HG03097 (cell line): ENCODE results near the gene SF1.

ENCODE experiments used
- ATAC-seq: cut with Tn5 transposase; IDR thresholded peaks from one replicate; pipeline ENCODE4 v1.9.1; 2021; ENCODE audit not compliant: unreplicated experiment, low FRiP score

The SF1 gene

DNA sequence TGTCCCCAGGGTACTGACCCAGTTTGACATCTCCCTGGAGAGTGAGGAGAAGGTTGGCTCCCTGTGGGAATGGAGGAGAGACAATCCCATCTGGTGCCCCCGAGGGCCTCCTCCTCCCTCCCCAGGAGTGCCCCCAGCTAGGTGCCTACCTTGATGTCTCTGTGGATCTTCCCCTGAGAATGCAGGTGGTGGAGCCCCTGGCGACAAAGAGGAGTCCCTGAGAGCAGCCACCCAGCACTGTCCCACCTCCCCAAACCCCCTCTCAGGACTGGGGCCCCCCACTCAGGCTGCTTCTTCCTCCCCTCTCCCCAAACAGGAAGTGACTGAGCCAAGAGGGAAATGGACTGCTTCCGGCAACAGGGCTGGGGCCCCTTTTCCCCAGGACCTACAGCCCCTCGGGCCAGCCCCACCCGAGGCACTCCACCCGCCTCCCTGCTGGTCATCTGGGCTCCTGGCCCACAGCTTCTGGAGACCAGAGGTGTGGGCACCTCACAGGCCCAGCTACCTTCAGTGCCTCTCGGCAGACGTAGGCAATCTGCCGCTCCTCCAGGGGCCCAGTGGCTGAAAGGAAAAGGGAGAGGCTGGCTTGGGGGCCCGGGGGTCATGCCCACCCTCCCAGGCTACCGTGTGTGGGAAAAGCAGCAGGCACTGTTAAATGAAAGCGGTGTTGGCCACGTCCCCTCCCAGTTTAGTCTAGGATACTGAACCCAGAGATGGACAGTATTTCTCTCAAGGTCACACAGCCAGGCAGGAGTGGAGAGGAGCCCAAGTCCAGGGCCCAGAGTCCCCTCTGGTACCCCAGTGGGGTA, 23.4 kb upstream of the SF1 start:
- no peak for ATAC-seq

- no peak for ATAC-seq
Measured at GRCh38 chr11:64801158-64801464, 22.8 kb upstream of the SF1 start.

GRCh38 chr11:64800303-64801157, 22.2 kb upstream of the SF1 start:
- ATAC-seq, result no peak

GRCh38 chr11:64799623-64800302, 21.4 kb upstream of the SF1 start:
- ATAC-seq, result no peak

DNA sequence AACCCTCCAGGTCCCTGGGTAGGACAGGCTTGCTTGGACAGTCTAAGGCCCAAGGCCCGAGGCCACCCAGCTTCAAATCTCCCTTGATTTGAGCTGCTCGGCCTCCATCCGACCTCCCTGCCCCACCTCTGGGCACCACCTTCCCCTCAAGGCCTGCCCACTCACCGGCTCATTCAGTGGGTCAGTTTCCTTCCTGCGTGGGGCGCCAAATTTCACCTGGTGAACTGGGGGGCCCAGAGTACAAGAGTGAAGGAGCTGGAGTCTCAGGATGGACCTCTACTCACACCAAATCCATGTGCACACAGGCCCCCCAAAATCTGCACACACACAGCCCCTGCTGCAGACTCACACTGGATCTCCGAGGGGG, 20.9 kb upstream of the SF1 start:
- ATAC-seq, result no peak

DNA sequence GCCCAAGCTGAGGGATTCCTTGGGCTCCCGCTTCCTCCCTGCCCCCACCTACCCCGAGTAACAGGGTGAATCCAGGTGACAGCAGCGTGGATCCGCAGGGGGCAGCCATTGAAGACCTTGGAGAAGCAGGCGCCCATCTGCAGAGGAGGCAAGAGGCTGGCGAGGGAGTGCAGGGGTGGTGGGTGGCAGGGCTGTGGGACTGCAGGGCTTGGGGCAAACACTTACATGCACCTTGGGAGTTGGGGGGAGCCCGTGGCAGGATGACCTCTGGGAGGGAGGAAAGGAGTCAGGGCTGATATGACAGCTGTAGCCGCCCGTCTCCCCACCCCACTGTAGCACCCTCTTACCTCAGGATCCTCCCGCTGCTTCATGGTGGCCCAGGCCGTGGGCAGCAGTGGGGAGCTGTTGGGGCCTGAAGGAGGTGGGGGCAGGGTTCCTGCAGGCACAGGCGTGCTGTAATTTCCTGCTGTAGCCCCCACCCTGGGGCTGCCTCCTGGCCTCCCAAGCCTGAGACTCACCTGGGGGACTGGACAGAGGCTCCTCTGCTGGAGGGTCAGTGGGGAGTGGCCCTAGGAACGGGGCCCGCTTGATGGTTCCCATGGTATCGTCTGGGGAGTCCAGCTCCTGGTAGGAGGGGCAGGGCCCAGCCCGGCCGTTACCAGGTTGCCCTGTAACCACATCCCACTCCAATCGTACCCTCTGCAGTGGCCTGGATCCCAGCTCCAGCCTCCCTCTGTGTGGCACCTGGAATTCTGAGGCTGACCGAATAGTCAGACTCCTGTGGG, 18.6 kb upstream of the SF1 start:
- no peak for ATAC-seq

GRCh38 chr11:64796047-64796756, 17.9 kb upstream of the SF1 start:
- ATAC-seq, result no peak

GRCh38 chr11:64794526-64794925, 16.2 kb upstream of the SF1 start:
- no peak for ATAC-seq

DNA sequence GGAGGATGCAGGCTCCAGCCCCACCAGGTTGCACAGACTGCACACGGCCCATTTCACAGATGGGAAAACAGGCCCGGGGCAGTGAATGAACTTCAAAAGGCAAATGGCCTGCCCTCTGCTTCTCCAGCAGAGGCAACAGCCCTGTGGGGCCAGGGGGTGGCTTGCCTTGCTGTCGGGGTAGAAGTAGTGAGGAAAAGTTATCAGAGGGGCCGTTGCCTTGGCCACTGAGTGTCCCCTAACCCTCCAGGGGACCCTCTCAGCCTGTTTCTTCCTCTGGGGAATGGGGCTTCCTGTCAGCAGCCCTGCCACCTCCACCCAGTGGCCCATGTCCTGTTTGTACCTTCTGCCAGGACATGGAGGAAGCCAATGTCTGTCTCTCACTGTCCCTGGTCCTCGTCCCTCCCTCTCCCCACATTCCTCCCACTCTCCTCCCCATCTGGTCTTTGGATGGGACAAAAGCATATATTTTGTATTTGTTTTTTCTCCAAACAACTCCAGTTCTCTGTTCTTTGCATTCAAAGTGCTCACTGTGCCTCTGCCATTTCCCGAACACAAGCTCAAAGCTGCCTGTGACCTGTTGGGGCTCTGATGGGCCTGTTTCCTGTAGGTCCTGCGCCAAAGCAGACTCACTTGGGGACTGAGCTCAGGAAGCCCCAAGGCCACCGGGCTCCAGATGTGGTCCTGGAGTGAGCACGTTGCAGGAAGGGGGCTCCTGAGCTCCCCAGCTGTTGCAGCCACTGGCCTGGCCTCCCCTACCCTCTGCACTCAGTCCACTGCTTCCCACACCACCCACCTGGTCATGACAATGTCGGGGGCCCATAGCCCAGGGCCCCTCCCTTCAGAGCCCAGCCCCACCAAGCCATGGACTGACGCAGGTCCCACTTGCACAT, 15.2 kb upstream of the SF1 start:
- no peak for ATAC-seq

DNA sequence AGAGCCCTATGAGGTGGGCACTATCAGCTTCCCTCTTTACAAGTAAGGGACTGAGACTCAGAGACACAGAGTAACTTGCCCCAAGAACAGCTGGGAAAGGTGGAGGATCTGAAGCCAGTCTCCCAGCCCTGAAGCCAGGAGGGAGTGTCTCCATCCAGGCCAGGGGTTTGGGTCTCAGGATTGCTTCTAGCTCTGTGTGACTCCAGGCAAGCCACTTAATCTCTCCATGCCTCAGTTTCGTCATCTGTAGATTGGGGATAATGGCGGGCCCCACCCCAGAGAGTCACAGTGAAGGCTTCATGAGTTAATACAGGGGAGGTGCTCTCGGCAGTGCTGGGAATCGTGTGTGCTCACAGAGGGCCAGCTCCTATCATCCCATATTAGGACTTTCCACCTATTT, 14.1 kb upstream of the SF1 start:
- no peak for ATAC-seq

GRCh38 chr11:64791781-64792291, 13.5 kb upstream of the SF1 start:
- no peak for ATAC-seq

GRCh38 chr11:64790205-64791095, 12.1 kb upstream of the SF1 start:
- ATAC-seq, result no peak

DNA sequence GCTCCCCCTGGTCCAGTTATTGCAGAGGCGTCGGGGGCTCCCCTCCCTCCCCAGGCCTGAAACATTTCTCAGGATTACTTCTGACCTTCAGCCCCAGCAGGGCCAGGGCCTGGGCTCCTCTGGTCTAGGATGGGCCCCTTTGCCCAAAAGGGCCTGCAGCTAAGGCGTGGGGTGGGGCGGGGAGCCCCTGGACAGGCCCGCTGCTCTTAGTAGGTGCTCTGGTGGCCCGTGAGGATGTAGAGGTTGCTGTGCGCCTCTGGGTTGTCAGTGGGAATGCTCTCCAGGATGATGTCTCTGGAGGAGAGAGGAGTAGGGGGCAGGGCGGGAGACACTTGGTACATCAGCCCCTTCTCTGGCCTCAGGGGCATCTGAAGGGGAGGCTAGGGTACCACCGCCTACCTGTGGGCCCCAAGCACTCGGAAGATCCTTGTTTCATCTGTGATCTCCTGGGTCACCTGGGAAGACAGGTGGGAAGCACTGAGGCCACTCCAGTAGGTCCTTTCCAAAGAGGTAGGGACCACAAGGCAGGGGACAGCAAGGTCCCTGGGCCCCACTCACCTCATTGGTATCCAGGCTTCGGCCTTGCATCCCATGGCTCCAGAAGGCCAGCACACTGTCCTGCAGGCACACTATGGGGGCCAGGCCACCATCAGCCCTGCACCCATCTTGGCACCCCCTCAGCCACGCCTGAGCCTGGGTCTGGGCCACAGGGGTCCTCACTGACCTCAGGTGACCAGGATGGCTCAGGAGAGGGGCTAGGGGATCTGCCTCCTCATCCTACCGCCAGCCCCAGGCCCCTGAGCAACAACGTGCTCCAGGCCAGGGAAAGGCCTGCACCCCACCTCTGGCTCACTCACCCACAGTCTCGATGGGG, 11.2 kb upstream of the SF1 start:
- no peak for ATAC-seq

GRCh38 chr11:64788321-64789215, 10.2 kb upstream of the SF1 start:
- ATAC-seq, result no peak

DNA sequence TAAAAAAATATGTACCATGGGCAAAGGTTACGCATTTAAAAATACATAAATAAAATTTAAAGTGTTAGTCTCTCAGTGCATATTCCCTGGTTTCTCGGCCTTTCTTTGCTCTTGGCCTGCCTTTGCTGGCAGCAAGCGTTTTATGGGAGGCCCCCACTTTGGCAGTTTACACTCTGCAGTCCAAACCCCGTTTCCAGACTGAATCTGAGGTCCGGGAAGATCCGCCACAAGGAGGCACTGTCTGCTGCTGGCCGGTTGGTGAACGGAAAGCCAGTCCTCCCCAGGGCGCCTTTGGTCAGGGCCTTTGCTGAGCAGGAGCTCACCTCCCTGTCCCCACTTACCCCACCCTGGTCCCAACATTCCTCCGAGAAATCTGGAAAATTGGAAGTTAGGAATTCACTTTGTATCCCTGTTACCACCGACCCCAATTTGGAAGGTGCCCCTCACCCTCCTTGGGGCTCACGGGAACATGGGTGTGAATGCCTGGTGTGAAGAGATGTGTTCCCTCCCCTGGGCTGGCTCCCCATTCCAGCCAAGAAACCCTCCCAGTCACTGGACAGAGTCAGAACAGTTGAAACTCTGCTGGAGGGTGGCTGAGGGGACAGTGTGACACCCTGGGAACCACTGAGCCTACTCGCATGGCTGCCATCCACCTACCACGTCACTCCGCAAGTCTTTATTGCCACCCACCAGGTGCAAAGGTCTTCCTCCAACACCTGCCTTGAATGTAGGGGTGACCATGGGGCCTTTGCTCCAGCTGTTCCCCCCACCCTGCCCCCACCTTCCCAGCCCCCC, 9.4 kb upstream of the SF1 start:
- no peak for ATAC-seq
